Endothelial cell of umbilical vein (primary cell): ENCODE measurements around the gene RNF157. TPM values are rescaled to one million over a fixed set of nuclear protein-coding genes. Genes with fewer than 3 reads are reported as not detected.

Experiments used
- BruUV-seq: library from RNA; stranded (reverse); fragments of 400-500 nt; replicated peaks from 2 replicates; lab custom pipeline; 2021; lab: Mats Ljungman, UMichigan
- CTCF ChIA-PET: fragments of 300-600, 350-600 bp; sonication (Branson Sonifier 250); formaldehyde crosslinking; loops from one replicate; lab custom pipeline; 2021; ENCODE audit warnings: antibody characterized with exemption, inconsistent platforms; lab: Charles Lee
- POLR2A ChIA-PET: fragments of 300-600, 350-600 bp; sonication (Branson Sonifier 250); formaldehyde crosslinking; loops from one replicate; lab custom pipeline; 2021; ENCODE audit warnings: antibody characterized with exemption, inconsistent platforms; lab: Charles Lee
- DNase-seq: peaks from one replicate; pipeline ENCODE4 v3.0.0-alpha.2; 2011; ENCODE audit warnings: low read depth, low spot score
- FAIRE-seq: peaks from 2 replicates; lab custom pipeline; 2011; peaks lifted over from hg19 to GRCh38; lab: Jason Lieb, UNC
- H2AFZ ChIP-seq: 2 replicates; pipeline ENCODE4 v1.6.0; 2012; ENCODE audit warnings: low read depth, low read length, control low read depth, inconsistent platforms
- H3K27ac ChIP-seq: 2 replicates; pipeline ENCODE4 v1.5.1; 2011; ENCODE audit warnings: low read depth, mild to moderate bottlenecking, control low read depth, low read length, moderate library complexity; ENCODE audit not compliant: insufficient read depth
- H3K27me3 ChIP-seq, 2 experiments: 2 replicates each; pipeline versions ENCODE4 v1.6.0 to v1.6.1; 2011; ENCODE audit warnings: low read length in 2 of 2, mixed read lengths in 1 of 2; ENCODE audit not compliant: control insufficient read depth in 2 of 2, insufficient read depth in 2 of 2
- H3K36me3 ChIP-seq, 2 experiments: 2 replicates in 1 of 2; 3 replicates in 1 of 2; pipeline ENCODE4 v1.5.1; 2011; ENCODE audit warnings: low read length in 2 of 2, mild to moderate bottlenecking in 1 of 2, moderate library complexity in 1 of 2; ENCODE audit not compliant: control insufficient read depth in 2 of 2, insufficient read depth in 2 of 2; ENCODE audit errors: extremely low read depth in 1 of 2
- H3K4me1 ChIP-seq: 3 replicates; pipeline ENCODE4 v1.5.1; 2011; ENCODE audit warnings: mild to moderate bottlenecking, low read length; ENCODE audit not compliant: control insufficient read depth, insufficient read depth; ENCODE audit errors: extremely low read depth
- H3K4me2 ChIP-seq: 2 replicates; pipeline ENCODE4 v1.6.1; 2011; ENCODE audit warnings: low read length, control low read depth, mixed read lengths; ENCODE audit not compliant: insufficient read depth
- H3K4me3 ChIP-seq, 3 experiments: fragments of 200-600 bp in 1 of 3; sonication (generic), shearing (Covaris generic) in 1 of 3; replicated peaks in 1 of 3; 2 replicates each; pipeline ENCODE4 v1.5.1; 2011 to 2016; ENCODE audit warnings: control low read depth in 3 of 3, low read length in 3 of 3, mild to moderate bottlenecking in 2 of 3, inconsistent platforms in 1 of 3, low read depth in 1 of 3, moderate library complexity in 1 of 3; ENCODE audit not compliant: insufficient read depth in 1 of 3
- H3K79me2 ChIP-seq: 2 replicates; pipeline ENCODE4 v1.6.0; 2012; ENCODE audit warnings: low read length, inconsistent platforms; ENCODE audit not compliant: control insufficient read depth, insufficient read depth
- H3K9ac ChIP-seq: replicated peaks from 2 replicates; pipeline ENCODE3; 2011; ENCODE audit warnings: low read length, control low read depth; ENCODE audit not compliant: insufficient read depth; ENCODE audit errors: extremely low read depth
- H3K9me1 ChIP-seq: replicated peaks from 3 replicates; pipeline ENCODE4 v1.6.0; 2011; ENCODE audit warnings: mild to moderate bottlenecking, low read length; ENCODE audit not compliant: control insufficient read depth, insufficient read depth; ENCODE audit errors: extremely low read depth
- H3K9me3 ChIP-seq: replicated peaks from 2 replicates; pipeline ENCODE4 v1.5.1; 2012; ENCODE audit warnings: low read length, inconsistent platforms; ENCODE audit not compliant: control insufficient read depth, insufficient read depth
- H4K20me1 ChIP-seq: replicated peaks from 2 replicates; pipeline ENCODE3; 2011; ENCODE audit warnings: mild to moderate bottlenecking, low read length; ENCODE audit not compliant: control insufficient read depth, insufficient read depth; ENCODE audit errors: extremely low read depth
- CTCF ChIP-seq, 2 donors: IDR thresholded peaks; 1 replicate in 1 of 2; 2 replicates in 1 of 2; pipeline ENCODE4 v1.5.1; 2011; ENCODE audit warnings: low read length in 2 of 2, mild to moderate bottlenecking in 2 of 2, moderate library complexity in 2 of 2, control low read depth in 1 of 2, inconsistent platforms in 1 of 2, low read depth in 1 of 2; ENCODE audit not compliant: insufficient read depth in 1 of 2; ENCODE audit errors: extremely low read depth in 1 of 2
- FOS ChIP-seq: IDR thresholded peaks from 2 replicates; pipeline ENCODE4 v1.6.1; 2011; ENCODE audit warnings: mild to moderate bottlenecking, low read length, moderate library complexity, borderline replicate concordance; ENCODE audit not compliant: insufficient read depth
- GATA2 ChIP-seq: IDR thresholded peaks from 2 replicates; pipeline ENCODE4 v1.7.0; 2011; ENCODE audit warnings: low read depth, mild to moderate bottlenecking, moderate library complexity, mixed read lengths, low read length; ENCODE audit not compliant: insufficient read length, insufficient read depth
- JUN ChIP-seq: IDR thresholded peaks from 2 replicates; pipeline ENCODE4 v1.6.1; 2011; ENCODE audit warnings: borderline replicate concordance, low read depth; ENCODE audit not compliant: insufficient read length, insufficient read depth
- MAX ChIP-seq: IDR thresholded peaks from 2 replicates; pipeline ENCODE4 v1.6.1; 2011; ENCODE audit not compliant: insufficient read depth, insufficient read length
- MYC ChIP-seq: IDR thresholded peaks from one replicate; pipeline ENCODE4 v1.6.1; 2011; ENCODE audit warnings: mild to moderate bottlenecking, low read depth, low read length
- POLR2AphosphoS5 ChIP-seq: IDR thresholded peaks from 2 replicates; pipeline ENCODE4 v1.6.1; 2012; ENCODE audit warnings: low read depth, mild to moderate bottlenecking, control low read depth, low read length, moderate library complexity; ENCODE audit not compliant: insufficient read depth
- dilution Hi-C: fragments of 300-500 bp; cut with MboI; formaldehyde crosslinking; loops from one replicate; pipeline ENCODE4 v1.15.0; 2019; ENCODE audit warnings: low sequenced_read_pairs; ENCODE audit not compliant: extremely low pct_ligation_motif_present
- intact Hi-C: fragments of 100-400 bp; cut with micrococcal nuclease; formaldehyde crosslinking; loops from one replicate; pipeline ENCODE4 v1.10.0; 2022
- polyA plus RNA-seq, 4 experiments: library from polyadenylated mRNA; depleted of rRNA in 3 of 4; stranded (reverse) in 3 of 4; unstranded in 1 of 4; fragments of >200 nt; gene quantifications; 2 replicates each; pipeline versions ENCODE4 v1.2.1 to v1.2.3, GENCODE V29; 2011 to 2012; ENCODE audit warnings: missing spikeins in 1 of 4
- total RNA-seq: library from RNA; stranded (reverse); gene quantifications from 2 replicates; pipeline ENCODE4 v1.2.3, GENCODE V29; 2021

RNF157 gene
- total and polyA plus RNA-seq, 2 donors (not counting 3 experiments of a cell fraction or from before 2014, with no cell fraction given) = 0.07 to 0.86 TPM

- POLR2A ChIA-PET = no interaction called here
- dilution Hi-C loops = no loop called here
- FAIRE-seq = no peak
- Histone ChIP-seq H4K20me1 (no peaks in the 10 kb centered on the region), H3K27me3 (peaks cover 16 to 22% of the 10 kb centered on the region in 2 experiments), H3K4me3 (no peak overlapping the region), H3K4me2 (no peak overlapping the region), H2AFZ (no peak overlapping the region), H3K9ac (no peak overlapping the region), H3K9me1 (no peaks in the 10 kb centered on the region), H3K9me3 (no peaks in the 10 kb centered on the region), H3K4me1 (peaks cover 14% of the 10 kb centered on the region), H3K79me2 (no peaks in the 10 kb centered on the region), H3K27ac (no peak overlapping the region), H3K36me3 (no peaks in the 10 kb centered on the region)
- DNase-seq = no peak
- CTCF ChIA-PET = interaction anchor here (1.1 to 3.7 kb wide), 6 partner anchors 8 to 139 kb away, joined by 3 to 24 read pairs (median 10); no protein-coding TSS in a partner anchor
- BruUV-seq = no TSS peak
- TF ChIP-seq JUN (no peak), CTCF (IDR thresholded peaks at IDR 0.05; ENCODE audit: extremely low read depth in 1 of 2, insufficient read depth in 1 of 2, low read depth in 1 of 2, low read length in 2 of 2) (no peak), GATA2 (no peak), MYC (no peak), MAX (no peak), FOS (no peak), POLR2AphosphoS5 (no peak)
- intact Hi-C loops = no loop called here
These were observed 99.6 kb downstream of the RNF157 start for GRCh38 chr17:76140661-76141211.
